ENCODE data around the gene METRN. TPM values are rescaled to one million over a fixed set of nuclear protein-coding genes. Genes with fewer than 3 reads are reported as not detected.

METRN gene
- total RNA-seq, 1 donor from 2014 or later = 18.3 TPM

DNA sequence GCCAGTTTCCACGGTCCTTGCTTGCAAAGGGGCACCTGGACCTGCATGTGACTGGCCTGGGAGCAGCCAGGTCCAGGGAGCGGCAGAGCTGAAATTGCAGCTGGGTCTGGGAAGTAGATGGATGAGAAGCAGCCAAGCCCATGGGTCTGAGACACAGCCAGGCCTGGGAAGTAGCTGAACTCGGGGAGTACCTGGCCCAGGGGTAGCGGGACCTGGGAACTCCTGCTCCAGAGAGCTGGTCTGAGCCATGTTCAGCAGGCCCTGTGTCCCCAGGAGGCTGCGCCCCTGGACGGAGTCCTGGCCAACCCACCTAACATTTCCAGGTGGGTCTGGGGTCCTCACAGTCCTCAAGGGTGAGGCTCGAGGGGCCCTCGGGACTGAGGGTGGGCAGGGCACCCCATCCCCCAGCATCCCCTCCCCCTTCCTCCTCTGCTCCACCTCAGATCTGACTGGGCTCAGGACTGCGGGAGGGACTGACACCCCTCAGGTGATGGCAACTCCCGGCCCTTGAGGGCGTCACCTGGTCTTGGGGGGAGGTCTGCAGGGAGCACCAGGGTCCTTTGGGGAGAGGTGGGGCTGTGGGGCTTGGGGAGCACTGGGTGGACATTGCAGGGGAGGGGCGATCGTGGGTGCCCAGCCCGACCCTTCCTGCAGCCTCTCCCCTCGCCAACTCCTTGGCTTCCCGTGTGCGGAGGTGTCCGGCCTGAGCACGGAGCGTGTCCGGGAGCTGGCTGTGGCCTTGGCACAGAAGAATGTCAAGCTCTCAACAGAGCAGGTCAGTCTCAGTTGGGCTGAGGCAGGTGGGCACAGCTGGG, 48.7 kb downstream of the METRN start:
- H3K27me3 ChIP-seq (ENCODE audit: control insufficient read depth in 3 of 3, insufficient read depth in 3 of 3, low read length in 3 of 3) = peaks cover 5 to 33% (median 28%) of the 10 kb centered on the region in 3 donors
- no peaks in the 10 kb centered on the region for H3K36me3 ChIP-seq (ENCODE audit: control insufficient read depth in 3 of 3, insufficient read depth in 3 of 3, low read length in 3 of 3)
- no peaks in the 10 kb centered on the region for H3K9me3 ChIP-seq (ENCODE audit: control insufficient read depth in 3 of 3, low read length in 3 of 3)
- no peak overlapping the region for H3K27ac ChIP-seq (ENCODE audit: low read depth, low read length)
- no peaks in the 10 kb centered on the region for H3K4me1 ChIP-seq (ENCODE audit: control insufficient read depth in 3 of 3, insufficient read depth in 3 of 3, low read length in 3 of 3)
- H3K4me3 ChIP-seq (ENCODE audit: low read length in 3 of 3) = no peak overlapping the region
- H3K9ac ChIP-seq (ENCODE audit: low read depth in 1 of 3, low read length in 3 of 3) = no peak overlapping the region

DNA sequence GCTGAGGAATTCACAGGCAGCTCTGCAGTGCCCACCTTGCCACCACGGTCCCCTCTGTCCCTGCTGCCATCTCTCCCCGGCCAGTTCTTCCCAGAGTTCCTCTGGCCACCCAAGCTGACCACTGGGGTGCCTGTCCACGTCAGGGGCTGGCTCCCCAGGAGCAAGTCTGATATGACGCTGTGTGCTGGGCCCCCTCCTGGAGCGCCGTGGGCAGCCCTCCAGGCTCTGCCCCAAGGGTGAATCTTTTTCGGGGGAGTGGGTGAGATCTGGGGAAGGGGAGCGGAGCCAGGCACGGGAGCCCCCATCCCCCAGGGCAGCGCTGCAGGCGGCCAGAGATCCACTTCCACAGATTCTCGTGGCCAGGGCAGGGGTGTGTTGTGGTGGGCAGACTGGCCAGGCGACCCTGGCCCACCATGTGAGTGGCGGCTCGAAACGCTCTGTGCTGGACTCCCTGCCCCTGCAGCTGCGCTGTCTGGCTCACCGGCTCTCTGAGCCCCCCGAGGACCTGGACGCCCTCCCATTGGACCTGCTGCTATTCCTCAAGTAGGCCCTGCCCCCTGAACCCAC, 49.3 kb downstream of the METRN start:
- Histone ChIP-seq H3K27me3 (ENCODE audit: control insufficient read depth in 3 of 3, insufficient read depth in 3 of 3, low read length in 3 of 3) (peaks cover 8 to 37% (median 31%) of the 10 kb centered on the region in 3 donors), H3K4me3 (ENCODE audit: low read length in 3 of 3) (no peak overlapping the region), H3K9me3 (ENCODE audit: control insufficient read depth in 3 of 3, low read length in 3 of 3) (no peaks in the 10 kb centered on the region), H3K4me1 (ENCODE audit: control insufficient read depth in 3 of 3, insufficient read depth in 3 of 3, low read length in 3 of 3) (no peaks in the 10 kb centered on the region), H3K9ac (ENCODE audit: low read depth in 1 of 3, low read length in 3 of 3) (no peak overlapping the region), H3K36me3 (ENCODE audit: control insufficient read depth in 3 of 3, insufficient read depth in 3 of 3, low read length in 3 of 3) (no peaks in the 10 kb centered on the region), H3K27ac (ENCODE audit: low read depth, low read length) (no peak overlapping the region)

- Histone ChIP-seq H3K27me3 (ENCODE audit: control insufficient read depth in 3 of 3, insufficient read depth in 3 of 3, low read length in 3 of 3) (peaks cover 8 to 41% (median 35%) of the 10 kb centered on the region in 3 donors), H3K36me3 (ENCODE audit: control insufficient read depth in 3 of 3, insufficient read depth in 3 of 3, low read length in 3 of 3) (no peaks in the 10 kb centered on the region), H3K27ac (ENCODE audit: low read depth, low read length) (no peak overlapping the region)
Measured at GRCh38 chr16:764848-765487, 50.0 kb downstream of the METRN start.

GRCh38 chr16:765488-765865, 50.6 kb downstream of the METRN start:
- H3K27ac ChIP-seq (ENCODE audit: low read depth, low read length) = no peak overlapping the region
- H3K27me3 ChIP-seq (ENCODE audit: control insufficient read depth in 3 of 3, insufficient read depth in 3 of 3, low read length in 3 of 3) = peaks cover 8 to 40% (median 35%) of the 10 kb centered on the region in 3 donors
- no peak overlapping the region for H3K4me3 ChIP-seq (ENCODE audit: low read length in 3 of 3)
- H3K4me1 ChIP-seq (ENCODE audit: control insufficient read depth in 3 of 3, insufficient read depth in 3 of 3, low read length in 3 of 3) = no peaks in the 10 kb centered on the region
- H3K9me3 ChIP-seq (ENCODE audit: control insufficient read depth in 3 of 3, low read length in 3 of 3) = no peaks in the 10 kb centered on the region
- no peaks in the 10 kb centered on the region for H3K36me3 ChIP-seq (ENCODE audit: control insufficient read depth in 3 of 3, insufficient read depth in 3 of 3, low read length in 3 of 3)
- no peak overlapping the region for H3K9ac ChIP-seq (ENCODE audit: low read depth in 1 of 3, low read length in 3 of 3)

More at GRCh38 chr16:764848-765487, 50.0 kb downstream of the METRN start:
- no peaks in the 10 kb centered on the region for H3K9me3 ChIP-seq (ENCODE audit: control insufficient read depth in 3 of 3, low read length in 3 of 3)
- no peak overlapping the region for H3K4me3 ChIP-seq (ENCODE audit: low read length in 3 of 3)
- no peak overlapping the region for H3K9ac ChIP-seq (ENCODE audit: low read depth in 1 of 3, low read length in 3 of 3)
- no peaks in the 10 kb centered on the region for H3K4me1 ChIP-seq (ENCODE audit: control insufficient read depth in 3 of 3, insufficient read depth in 3 of 3, low read length in 3 of 3)

- Histone ChIP-seq H3K36me3 (ENCODE audit: control insufficient read depth in 3 of 3, insufficient read depth in 3 of 3, low read length in 3 of 3) (no peaks in the 10 kb centered on the region), H3K27me3 (ENCODE audit: control insufficient read depth in 3 of 3, insufficient read depth in 3 of 3, low read length in 3 of 3) (peaks cover 8 to 34% (median 32%) of the 10 kb centered on the region in 3 donors), H3K4me3 (ENCODE audit: low read length in 3 of 3) (no peak overlapping the region), H3K4me1 (ENCODE audit: control insufficient read depth in 3 of 3, insufficient read depth in 3 of 3, low read length in 3 of 3) (no peaks in the 10 kb centered on the region), H3K27ac (ENCODE audit: low read depth, low read length) (no peak overlapping the region), H3K9ac (ENCODE audit: low read depth in 1 of 3, low read length in 3 of 3) (no peak overlapping the region), H3K9me3 (ENCODE audit: control insufficient read depth in 3 of 3, low read length in 3 of 3) (no peaks in the 10 kb centered on the region)
Measured at GRCh38 chr16:766008-766819, 51.3 kb downstream of the METRN start.

- Histone ChIP-seq H3K27me3 (ENCODE audit: control insufficient read depth in 3 of 3, insufficient read depth in 3 of 3, low read length in 3 of 3) (peaks cover 8 to 33% (median 30%) of the 10 kb centered on the region in 3 donors), H3K27ac (ENCODE audit: low read depth, low read length) (no peak overlapping the region), H3K4me3 (ENCODE audit: low read length in 3 of 3) (no peak overlapping the region), H3K4me1 (ENCODE audit: control insufficient read depth in 3 of 3, insufficient read depth in 3 of 3, low read length in 3 of 3) (no peaks in the 10 kb centered on the region), H3K9me3 (ENCODE audit: control insufficient read depth in 3 of 3, low read length in 3 of 3) (no peaks in the 10 kb centered on the region), H3K36me3 (ENCODE audit: control insufficient read depth in 3 of 3, insufficient read depth in 3 of 3, low read length in 3 of 3) (no peaks in the 10 kb centered on the region), H3K9ac (ENCODE audit: low read depth in 1 of 3, low read length in 3 of 3) (no peak overlapping the region)
Measured at GRCh38 chr16:766820-767640, 52.1 kb downstream of the METRN start.

DNA sequence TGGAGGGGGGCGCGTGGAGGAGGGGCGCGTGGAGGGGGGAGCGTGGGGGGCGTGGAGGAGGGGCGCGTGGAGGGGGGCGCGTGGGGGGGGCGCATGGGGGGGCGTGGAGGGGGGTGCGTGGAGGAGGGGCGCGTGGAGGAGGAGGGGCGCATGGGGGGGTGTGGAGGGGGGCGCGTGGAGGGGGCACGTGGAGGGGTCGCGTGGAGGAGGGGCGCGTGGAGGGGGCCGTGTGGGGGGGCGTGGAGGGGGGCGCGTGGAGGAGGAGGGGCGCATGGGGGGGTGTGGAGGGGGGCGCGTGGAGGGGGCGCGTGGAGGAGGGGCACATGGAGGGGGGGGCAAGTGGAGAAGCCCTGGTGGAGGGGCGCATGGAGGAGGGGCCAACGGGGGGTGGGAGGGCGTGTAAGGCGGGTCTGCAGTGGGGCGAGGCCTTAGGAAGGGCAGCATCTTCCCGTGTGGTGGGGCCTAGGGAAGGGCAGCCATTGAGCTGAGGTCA, 52.9 kb downstream of the METRN start:
- Histone ChIP-seq H3K9me3 (ENCODE audit: control insufficient read depth in 3 of 3, low read length in 3 of 3) (no peaks in the 10 kb centered on the region), H3K27ac (ENCODE audit: low read depth, low read length) (no peak overlapping the region), H3K9ac (ENCODE audit: low read depth in 1 of 3, low read length in 3 of 3) (no peak overlapping the region), H3K4me3 (ENCODE audit: low read length in 3 of 3) (no peak overlapping the region), H3K27me3 (ENCODE audit: control insufficient read depth in 3 of 3, insufficient read depth in 3 of 3, low read length in 3 of 3) (peaks cover 8 to 36% (median 23%) of the 10 kb centered on the region in 3 donors), H3K4me1 (ENCODE audit: control insufficient read depth in 3 of 3, insufficient read depth in 3 of 3, low read length in 3 of 3) (no peaks in the 10 kb centered on the region), H3K36me3 (ENCODE audit: control insufficient read depth in 3 of 3, insufficient read depth in 3 of 3, low read length in 3 of 3) (no peaks in the 10 kb centered on the region)

GRCh38 chr16:768428-768827, 53.5 kb downstream of the METRN start:
- H3K9me3 ChIP-seq (ENCODE audit: control insufficient read depth in 3 of 3, low read length in 3 of 3) = no peaks in the 10 kb centered on the region
- H3K27ac ChIP-seq (ENCODE audit: low read depth, low read length) = no peak overlapping the region
- H3K4me1 ChIP-seq (ENCODE audit: control insufficient read depth in 3 of 3, insufficient read depth in 3 of 3, low read length in 3 of 3) = no peaks in the 10 kb centered on the region
- H3K4me3 ChIP-seq (ENCODE audit: low read length in 3 of 3) = no peak overlapping the region
- H3K9ac ChIP-seq (ENCODE audit: low read depth in 1 of 3, low read length in 3 of 3) = no peak overlapping the region
- no peaks in the 10 kb centered on the region for H3K36me3 ChIP-seq (ENCODE audit: control insufficient read depth in 3 of 3, insufficient read depth in 3 of 3, low read length in 3 of 3)
- H3K27me3 ChIP-seq (ENCODE audit: control insufficient read depth in 3 of 3, insufficient read depth in 3 of 3, low read length in 3 of 3) = peaks cover 8 to 38% (median 18%) of the 10 kb centered on the region in 3 donors

All from skeletal muscle tissue (tissue), 4 donors.